ENCODE measurements around the gene VIM.
A peak's percentile ranks its signal among the peaks of the same experiment; 100 is the strongest.

Gene VIM

DNA sequence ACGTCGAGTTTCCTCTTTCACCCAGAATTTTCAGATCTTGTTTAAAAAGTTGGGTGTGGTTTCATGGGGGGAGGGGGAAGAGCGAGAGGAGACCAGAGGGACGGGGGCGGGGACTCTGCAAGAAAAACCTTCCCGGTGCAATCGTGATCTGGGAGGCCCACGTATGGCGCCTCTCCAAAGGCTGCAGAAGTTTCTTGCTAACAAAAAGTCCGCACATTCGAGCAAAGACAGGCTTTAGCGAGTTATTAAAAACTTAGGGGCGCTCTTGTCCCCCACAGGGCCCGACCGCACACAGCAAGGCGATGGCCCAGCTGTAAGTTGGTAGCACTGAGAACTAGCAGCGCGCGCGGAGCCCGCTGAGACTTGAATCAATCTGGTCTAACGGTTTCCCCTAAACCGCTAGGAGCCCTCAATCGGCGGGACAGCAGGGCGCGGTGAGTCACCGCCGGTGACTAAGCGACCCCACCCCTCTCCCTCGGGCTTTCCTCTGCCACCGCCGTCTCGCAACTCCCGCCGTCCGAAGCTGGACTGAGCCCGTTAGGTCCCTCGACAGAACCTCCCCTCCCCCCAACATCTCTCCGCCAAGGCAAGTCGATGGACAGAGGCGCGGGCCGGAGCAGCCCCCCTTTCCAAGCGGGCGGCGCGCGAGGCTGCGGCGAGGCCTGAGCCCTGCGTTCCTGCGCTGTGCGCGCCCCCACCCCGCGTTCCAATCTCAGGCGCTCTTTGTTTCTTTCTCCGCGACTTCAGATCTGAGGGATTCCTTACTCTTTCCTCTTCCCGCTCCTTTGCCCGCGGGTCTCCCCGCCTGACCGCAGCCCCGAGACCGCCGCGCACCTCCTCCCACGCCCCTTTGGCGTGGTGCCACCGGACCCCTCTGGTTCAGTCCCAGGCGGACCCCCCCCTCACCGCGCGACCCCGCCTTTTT is at the start of gene VIM:
Gene VIM (plus strand): TSS at position 151 of the 925 bp plus-strand sequence. CDS start 1,182 bp downstream, outside the sequence.
- TF ChIP-seq, protein P1, sequence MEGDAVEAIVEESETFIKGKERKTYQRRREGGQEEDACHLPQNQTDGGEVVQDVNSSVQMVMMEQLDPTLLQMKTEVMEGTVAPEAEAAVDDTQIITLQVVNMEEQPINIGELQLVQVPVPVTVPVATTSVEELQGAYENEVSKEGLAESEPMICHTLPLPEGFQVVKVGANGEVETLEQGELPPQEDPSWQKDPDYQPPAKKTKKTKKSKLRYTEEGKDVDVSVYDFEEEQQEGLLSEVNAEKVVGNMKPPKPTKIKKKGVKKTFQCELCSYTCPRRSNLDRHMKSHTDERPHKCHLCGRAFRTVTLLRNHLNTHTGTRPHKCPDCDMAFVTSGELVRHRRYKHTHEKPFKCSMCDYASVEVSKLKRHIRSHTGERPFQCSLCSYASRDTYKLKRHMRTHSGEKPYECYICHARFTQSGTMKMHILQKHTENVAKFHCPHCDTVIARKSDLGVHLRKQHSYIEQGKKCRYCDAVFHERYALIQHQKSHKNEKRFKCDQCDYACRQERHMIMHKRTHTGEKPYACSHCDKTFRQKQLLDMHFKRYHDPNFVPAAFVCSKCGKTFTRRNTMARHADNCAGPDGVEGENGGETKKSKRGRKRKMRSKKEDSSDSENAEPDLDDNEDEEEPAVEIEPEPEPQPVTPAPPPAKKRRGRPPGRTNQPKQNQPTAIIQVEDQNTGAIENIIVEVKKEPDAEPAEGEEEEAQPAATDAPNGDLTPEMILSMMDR (IDR thresholded peaks at IDR 0.05; ENCODE audit: extremely low read depth, missing control alignments) = no peak
- DNase-seq (ENCODE audit: low spot score) = peak; percentile 69

DNA sequence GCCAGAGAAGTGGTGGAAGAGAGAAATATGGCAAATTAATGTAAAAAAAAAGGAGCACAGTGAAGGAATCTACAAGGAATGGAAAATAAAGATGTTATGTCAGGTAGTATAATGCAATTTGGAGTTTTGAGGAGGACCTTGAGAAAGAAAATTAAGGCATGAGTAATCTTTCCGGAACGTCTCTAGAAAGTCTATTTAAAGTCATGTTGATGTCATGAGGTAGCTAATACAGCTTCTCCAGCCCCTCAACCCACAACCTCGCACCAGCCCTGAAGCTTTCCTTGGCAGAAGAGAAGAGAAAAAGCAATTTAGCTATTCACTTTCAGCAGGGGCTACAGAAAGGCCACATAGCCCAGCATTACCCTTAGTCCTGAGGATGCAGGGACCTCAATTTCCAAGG is 49.0 kb upstream of the VIM start:
- DNase-seq (ENCODE audit: low spot score) = no peak
- TF ChIP-seq, protein P1 (IDR thresholded peaks at IDR 0.05; ENCODE audit: extremely low read depth, missing control alignments) = no peak

DNA sequence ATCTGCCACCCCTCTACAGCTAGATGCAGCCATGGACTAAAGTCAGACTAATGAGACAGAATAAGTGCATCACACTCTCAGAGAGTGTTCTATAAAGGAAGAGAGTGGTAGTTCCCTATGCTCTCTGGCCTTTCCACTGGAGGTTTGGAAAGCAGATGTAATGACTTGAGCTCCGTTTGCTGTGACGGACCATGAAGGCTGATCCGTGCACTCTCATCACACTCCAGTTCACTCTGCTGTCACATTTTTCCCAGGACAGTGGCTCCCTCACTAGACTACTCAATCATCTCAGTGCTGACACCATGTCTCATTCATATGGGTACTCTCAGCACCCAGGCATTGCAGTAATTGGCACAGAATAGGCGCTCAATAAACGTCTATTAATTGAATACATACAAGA is 46.9 kb upstream of the VIM start:
- DNase-seq (ENCODE audit: low spot score) = no peak
- TF ChIP-seq, protein P1 (IDR thresholded peaks at IDR 0.05; ENCODE audit: extremely low read depth, missing control alignments) = no peak

DNA sequence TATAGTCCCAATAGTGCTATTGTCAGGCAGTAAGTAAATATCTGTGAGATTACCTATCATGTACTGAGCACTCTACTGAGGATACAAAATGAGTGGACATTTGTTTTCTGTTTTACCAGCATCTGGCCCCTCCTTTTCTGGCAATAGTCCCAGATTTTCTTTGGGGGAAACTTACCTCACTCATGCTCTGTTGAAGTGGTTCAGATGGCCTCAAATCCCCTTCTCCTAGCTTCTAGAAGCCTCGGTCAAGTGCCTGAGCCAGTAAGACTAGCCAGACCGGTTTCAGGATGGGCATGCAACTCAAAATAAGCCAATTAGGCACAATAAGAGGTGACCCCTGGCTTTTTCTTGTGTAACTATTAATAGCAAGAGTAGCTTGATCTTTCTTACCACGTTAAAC is 46.3 kb upstream of the VIM start:
- DNase-seq (ENCODE audit: low spot score) = no peak
- TF ChIP-seq, protein P1 (IDR thresholded peaks at IDR 0.05; ENCODE audit: extremely low read depth, missing control alignments) = no peak

DNA sequence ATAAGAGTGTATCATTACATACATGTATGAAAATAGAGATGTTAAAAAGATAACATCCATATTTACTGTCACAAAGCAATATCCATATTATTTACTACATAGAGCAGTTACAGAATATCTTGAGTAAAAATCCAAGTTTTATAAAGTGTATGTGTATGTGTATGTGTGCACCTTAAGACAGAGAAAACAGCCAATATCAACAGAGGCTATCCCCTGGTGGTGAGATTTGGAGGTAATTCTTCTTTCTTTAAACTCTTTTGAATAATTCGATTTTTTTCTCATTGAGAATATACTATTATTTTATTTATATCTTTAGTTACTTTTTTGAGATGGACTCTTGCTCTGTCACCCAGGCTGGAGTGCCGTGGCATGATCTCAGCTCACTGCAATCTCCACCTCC is 44.9 kb upstream of the VIM start:
- TF ChIP-seq, protein P1 (IDR thresholded peaks at IDR 0.05; ENCODE audit: extremely low read depth, missing control alignments) = no peak
- no peak for DNase-seq (ENCODE audit: low spot score)

DNA sequence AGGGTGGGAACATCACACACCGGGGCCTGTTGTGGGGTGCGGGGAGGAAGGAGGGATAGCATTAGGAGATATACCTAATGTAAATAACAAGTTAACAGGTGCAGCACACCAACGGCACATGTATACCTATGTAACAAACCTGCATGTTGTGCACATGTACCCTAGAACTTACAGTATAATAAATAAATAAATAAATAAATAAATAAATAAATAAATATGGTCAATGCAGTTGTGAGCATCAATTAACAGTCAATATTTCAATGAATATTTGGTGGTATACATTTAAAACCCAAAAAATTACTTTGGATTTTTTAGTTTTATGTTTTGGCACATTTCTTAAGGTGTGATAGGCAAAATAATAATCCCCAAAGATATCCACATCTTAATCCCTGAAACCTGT is 42.2 kb upstream of the VIM start:
- DNase-seq (ENCODE audit: low spot score) = no peak
- TF ChIP-seq, protein P1 (IDR thresholded peaks at IDR 0.05; ENCODE audit: extremely low read depth, missing control alignments) = no peak

DNA sequence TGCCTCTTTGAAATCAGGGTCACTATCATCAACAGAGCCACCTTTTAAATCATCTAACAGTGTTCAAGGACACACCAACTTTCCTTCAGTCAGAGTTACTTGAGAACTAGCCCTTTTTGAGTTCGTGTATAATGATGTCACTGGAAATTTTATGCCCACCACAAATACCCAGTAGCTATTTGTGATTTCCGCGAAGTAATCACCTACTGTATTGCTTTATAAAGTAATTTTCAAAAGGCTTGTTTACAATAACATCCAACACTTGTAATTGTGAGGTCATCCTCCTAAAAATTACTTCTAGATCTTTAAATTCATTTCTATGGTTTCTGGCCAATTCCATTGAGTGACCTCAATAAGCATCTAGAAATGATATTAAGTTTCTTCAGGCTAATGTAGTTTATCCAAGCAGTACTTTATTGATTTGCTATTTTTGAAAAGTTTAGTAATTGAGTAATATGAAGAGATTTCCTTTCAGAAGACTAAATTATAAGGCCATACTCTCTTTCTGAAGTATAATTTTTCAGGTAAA is 39.3 kb upstream of the VIM start:
- TF ChIP-seq, protein P1 (IDR thresholded peaks at IDR 0.05; ENCODE audit: extremely low read depth, missing control alignments) = no peak

More for the DNA sequence above, 39.3 kb upstream of the VIM start:
- DNase-seq (ENCODE audit: low spot score) = no peak
